T-helper 2 cell treated with Interferon-gamma antibody and Interleukin-4, amounts not matched to agents 5 μg/mL and 100 μg/mL, for 36 hours (primary cell): ENCODE data around the gene HSD11B1L.
"Not testable (repeated sequence)": the region's sequence is repeated elsewhere in the genome, so short reads cannot be mapped to it uniquely, and the experiment has no call there.

Experiments
- DNase-seq: peaks from one replicate; pipeline ENCODE4 v3.0.0; 2021; ENCODE audit warnings: low spot score
- H3K27ac Mint-ChIP-seq: one replicate; pipeline ENCODE4 v1.8.0; 2021; ENCODE audit warnings: mild to moderate bottlenecking, mixed read lengths
- H3K27me3 Mint-ChIP-seq: one replicate; pipeline ENCODE4 v1.8.0; 2021; ENCODE audit warnings: low read depth, mixed read lengths
- H3K36me3 Mint-ChIP-seq: one replicate; pipeline ENCODE4 v1.8.0; 2021; ENCODE audit warnings: low read depth, mixed read lengths
- H3K4me1 Mint-ChIP-seq: one replicate; pipeline ENCODE4 v1.8.0; 2021; ENCODE audit warnings: low read depth, mixed read lengths
- H3K4me3 Mint-ChIP-seq: one replicate; pipeline ENCODE4 v1.8.0; 2022; ENCODE audit warnings: mild to moderate bottlenecking, moderate library complexity, mixed read lengths
- H3K9me3 Mint-ChIP-seq: one replicate; pipeline ENCODE4 v1.8.0; 2021; ENCODE audit warnings: mixed read lengths

Gene HSD11B1L

GRCh38 chr19:5686647-5687359 is 6.0 kb downstream of the HSD11B1L start:
- peak overlapping the region; percentile 86 for H3K4me3 Mint-ChIP-seq
- H3K4me1 Mint-ChIP-seq, result peaks cover 16% of the 10 kb centered on the region
- H3K27me3 Mint-ChIP-seq, result no peaks in the 10 kb centered on the region
- peaks cover 10% of the 10 kb centered on the region for H3K36me3 Mint-ChIP-seq
- H3K27ac Mint-ChIP-seq, result peak overlapping the region; percentile 89
- peak; percentile 98 for DNase-seq
- no peaks in the 10 kb centered on the region for H3K9me3 Mint-ChIP-seq

- Mint-ChIP-seq H3K27ac (no peak overlapping the region), H3K4me3 (peak overlapping the region; percentile 56), H3K9me3 (no peaks in the 10 kb centered on the region), H3K4me1 (peaks cover 13% of the 10 kb centered on the region), H3K36me3 (peaks cover 17% of the 10 kb centered on the region), H3K27me3 (no peaks in the 10 kb centered on the region)
- no peak for DNase-seq
Observed at GRCh38 chr19:5687360-5688198, 6.8 kb downstream of the HSD11B1L start.

- Mint-ChIP-seq H3K4me3 (peak overlapping the region; percentile 56), H3K36me3 (peaks cover 23% of the 10 kb centered on the region), H3K4me1 (peaks cover 13% of the 10 kb centered on the region), H3K27ac (peak overlapping the region; percentile 3)
- not testable (repeated sequence) for DNase-seq, H3K27me3 Mint-ChIP-seq, H3K9me3 Mint-ChIP-seq
Observed at GRCh38 chr19:5688262-5688881, 7.5 kb downstream of the HSD11B1L start.

GRCh38 chr19:5690125-5690954 is 9.5 kb downstream of the HSD11B1L start, which contains the start of gene RPL36:
RPL36 (plus strand) TSS chr19:5690295; CDS start chr19:5690508, 213 bp downstream.
- Mint-ChIP-seq H3K9me3 (no peaks in the 10 kb centered on the region), H3K4me3 (peak within 1 kb of the TSS; percentile 99), H3K27ac (peak within 1 kb of the TSS; percentile 93), H3K27me3 (no peaks in the 10 kb centered on the region), H3K4me1 (peaks cover 13% of the 10 kb centered on the region), H3K36me3 (peaks cover 29% of the 10 kb centered on the region)
- DNase-seq, result peak; percentile 98

- H3K4me3 Mint-ChIP-seq, result peak overlapping the region; percentile 99
- no peaks in the 10 kb centered on the region for H3K27me3 Mint-ChIP-seq
- H3K9me3 Mint-ChIP-seq, result no peaks in the 10 kb centered on the region
- H3K27ac Mint-ChIP-seq, result peak overlapping the region; percentile 93
- peaks cover 13% of the 10 kb centered on the region for H3K4me1 Mint-ChIP-seq
- DNase-seq, result peak; percentile 52
- peaks cover 29% of the 10 kb centered on the region for H3K36me3 Mint-ChIP-seq
Observed at GRCh38 chr19:5690955-5691821, 10.4 kb downstream of the HSD11B1L start.

- H3K4me3 Mint-ChIP-seq, result peak overlapping the region; percentile 99
- no peaks in the 10 kb centered on the region for H3K27me3 Mint-ChIP-seq
- H3K27ac Mint-ChIP-seq, result peak overlapping the region; percentile 93
- H3K36me3 Mint-ChIP-seq, result peaks cover 33% of the 10 kb centered on the region
- no peak for DNase-seq
- H3K9me3 Mint-ChIP-seq, result no peaks in the 10 kb centered on the region
- peaks cover 10% of the 10 kb centered on the region for H3K4me1 Mint-ChIP-seq
Observed at GRCh38 chr19:5691822-5692722, 11.2 kb downstream of the HSD11B1L start.

- H3K4me3 Mint-ChIP-seq, result peak overlapping the region; percentile 99
- no peaks in the 10 kb centered on the region for H3K9me3 Mint-ChIP-seq
- H3K27me3 Mint-ChIP-seq, result no peaks in the 10 kb centered on the region
- peaks cover 10% of the 10 kb centered on the region for H3K4me1 Mint-ChIP-seq
- peaks cover 34% of the 10 kb centered on the region for H3K36me3 Mint-ChIP-seq
- DNase-seq, result no peak
- peak overlapping the region; percentile 2 for H3K27ac Mint-ChIP-seq
Observed at GRCh38 chr19:5692723-5693194, 11.9 kb downstream of the HSD11B1L start.

- peaks cover 10% of the 10 kb centered on the region for H3K4me1 Mint-ChIP-seq
- H3K27ac Mint-ChIP-seq, result no peak overlapping the region
- no peak for DNase-seq
- H3K36me3 Mint-ChIP-seq, result peaks cover 34% of the 10 kb centered on the region
- H3K4me3 Mint-ChIP-seq, result no peak overlapping the region
- H3K9me3 Mint-ChIP-seq, result no peaks in the 10 kb centered on the region
- no peaks in the 10 kb centered on the region for H3K27me3 Mint-ChIP-seq
Observed at GRCh38 chr19:5693195-5694166, 12.7 kb downstream of the HSD11B1L start.

- Mint-ChIP-seq H3K9me3 (no peaks in the 10 kb centered on the region), H3K27me3 (no peaks in the 10 kb centered on the region), H3K4me1 (peaks cover 10% of the 10 kb centered on the region), H3K27ac (peak overlapping the region; percentile 65), H3K4me3 (no peak overlapping the region), H3K36me3 (peaks cover 40% of the 10 kb centered on the region)
- DNase-seq, result no peak
Observed at GRCh38 chr19:5694167-5694955, 13.5 kb downstream of the HSD11B1L start.

- H3K27me3 Mint-ChIP-seq, result no peaks in the 10 kb centered on the region
- peaks cover 7% of the 10 kb centered on the region for H3K4me1 Mint-ChIP-seq
- no peak for DNase-seq
- peaks cover 40% of the 10 kb centered on the region for H3K36me3 Mint-ChIP-seq
- H3K4me3 Mint-ChIP-seq, result no peak overlapping the region
- no peaks in the 10 kb centered on the region for H3K9me3 Mint-ChIP-seq
- no peak overlapping the region for H3K27ac Mint-ChIP-seq
Observed at GRCh38 chr19:5694956-5695648, 14.3 kb downstream of the HSD11B1L start.
